ENCODE measurements around the gene SLC22A2. TPM values are rescaled to one million over a fixed set of nuclear protein-coding genes. Genes with fewer than 3 reads are reported as not detected.

The SLC22A2 gene
- total RNA-seq, 3 donors from 2014 or later, result not detected

DNA sequence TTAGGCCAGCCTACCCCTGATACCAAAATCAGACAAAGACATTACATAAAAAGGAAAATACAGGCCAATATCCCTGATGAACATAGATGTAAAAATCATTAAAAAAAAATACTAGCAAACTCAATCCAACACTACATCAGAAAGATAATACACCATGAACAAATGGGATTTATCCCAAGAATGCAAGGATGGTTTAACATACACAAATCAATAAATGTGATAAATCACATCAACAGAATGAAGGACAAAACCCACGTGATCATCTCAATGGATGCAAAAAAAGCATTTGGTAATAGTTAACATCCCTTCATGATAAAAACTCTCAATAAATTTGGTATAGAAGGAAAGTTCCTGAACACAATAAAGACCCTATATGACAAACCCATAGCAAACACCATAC, 63.8 kb downstream of the SLC22A2 start:
- TF ChIP-seq POLR2AphosphoS5 (IDR thresholded peaks at IDR 0.05) (no peak), POLR2A (IDR thresholded peaks at IDR 0.05) (no peak)
- TF ChIP-seq, protein P1, sequence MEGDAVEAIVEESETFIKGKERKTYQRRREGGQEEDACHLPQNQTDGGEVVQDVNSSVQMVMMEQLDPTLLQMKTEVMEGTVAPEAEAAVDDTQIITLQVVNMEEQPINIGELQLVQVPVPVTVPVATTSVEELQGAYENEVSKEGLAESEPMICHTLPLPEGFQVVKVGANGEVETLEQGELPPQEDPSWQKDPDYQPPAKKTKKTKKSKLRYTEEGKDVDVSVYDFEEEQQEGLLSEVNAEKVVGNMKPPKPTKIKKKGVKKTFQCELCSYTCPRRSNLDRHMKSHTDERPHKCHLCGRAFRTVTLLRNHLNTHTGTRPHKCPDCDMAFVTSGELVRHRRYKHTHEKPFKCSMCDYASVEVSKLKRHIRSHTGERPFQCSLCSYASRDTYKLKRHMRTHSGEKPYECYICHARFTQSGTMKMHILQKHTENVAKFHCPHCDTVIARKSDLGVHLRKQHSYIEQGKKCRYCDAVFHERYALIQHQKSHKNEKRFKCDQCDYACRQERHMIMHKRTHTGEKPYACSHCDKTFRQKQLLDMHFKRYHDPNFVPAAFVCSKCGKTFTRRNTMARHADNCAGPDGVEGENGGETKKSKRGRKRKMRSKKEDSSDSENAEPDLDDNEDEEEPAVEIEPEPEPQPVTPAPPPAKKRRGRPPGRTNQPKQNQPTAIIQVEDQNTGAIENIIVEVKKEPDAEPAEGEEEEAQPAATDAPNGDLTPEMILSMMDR (IDR thresholded peaks at IDR 0.05), result no peak
- H3K4me3 ChIP-seq, result no peak overlapping the region
- intact Hi-C loops (cut with DNase I; ENCODE audit: low total_unique reads), result no loop called here
- DNase-seq (ENCODE audit: low spot score in 2 of 2), result no peak
- H3K27me3 ChIP-seq, result no peaks in the 10 kb centered on the region
- H3K4me1 ChIP-seq, result no peaks in the 10 kb centered on the region
- H3K36me3 ChIP-seq, result no peaks in the 10 kb centered on the region
- H3K27ac ChIP-seq, result no peak overlapping the region
- peaks cover 6 to 39% of the 10 kb centered on the region in 2 donors for H3K9me3 ChIP-seq

DNA sequence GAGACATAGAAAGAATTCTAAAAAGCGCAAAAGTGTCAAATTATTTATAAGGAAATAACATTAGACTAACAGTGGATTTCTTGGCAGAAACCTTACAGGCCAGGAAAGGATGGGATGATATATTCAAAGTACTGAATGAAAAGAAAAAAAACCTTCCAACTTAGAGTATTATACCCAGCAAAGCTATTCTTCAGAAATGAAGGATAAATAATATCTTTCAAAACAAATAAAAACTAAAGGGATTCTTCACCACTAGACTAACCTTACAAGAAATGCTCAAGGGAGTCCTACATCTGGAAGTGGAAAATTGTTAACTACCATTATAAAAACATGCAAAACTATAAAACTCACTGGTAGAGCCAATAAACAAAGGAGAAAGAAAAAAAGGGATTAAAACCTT, 65.8 kb downstream of the SLC22A2 start:
- Histone ChIP-seq H3K27me3 (no peaks in the 10 kb centered on the region), H3K4me3 (no peak overlapping the region), H3K4me1 (no peaks in the 10 kb centered on the region), H3K27ac (no peak overlapping the region), H3K9me3 (peaks cover 6 to 39% of the 10 kb centered on the region in 2 donors), H3K36me3 (no peaks in the 10 kb centered on the region)
- DNase-seq (ENCODE audit: low spot score in 2 of 2), result no peak
- intact Hi-C loops (cut with DNase I; ENCODE audit: low total_unique reads), result no loop called here
- no peak for TF ChIP-seq POLR2AphosphoS5 (IDR thresholded peaks at IDR 0.05)
- TF ChIP-seq, protein P1 (IDR thresholded peaks at IDR 0.05), result no peak
- no peak for TF ChIP-seq POLR2A (IDR thresholded peaks at IDR 0.05)

DNA sequence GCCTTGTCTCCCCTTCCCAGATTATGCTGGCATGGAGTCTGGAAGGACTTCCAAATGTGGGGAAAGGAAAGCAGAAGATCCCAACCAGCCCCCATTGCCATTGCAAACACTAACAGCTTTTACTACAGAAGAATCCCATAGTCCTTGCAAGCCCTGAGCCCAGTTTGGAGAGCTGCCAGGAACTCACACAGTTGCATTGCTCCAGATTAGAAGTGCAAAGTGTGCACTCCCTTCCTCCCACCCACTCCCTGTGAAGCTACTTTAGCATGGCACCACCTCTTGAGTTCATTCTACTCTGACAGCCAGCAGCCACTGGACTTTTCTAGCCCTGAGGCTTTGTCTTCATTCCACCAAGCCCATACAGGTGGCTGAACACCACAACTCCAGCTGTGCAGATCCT, 67.6 kb downstream of the SLC22A2 start:
- no peak for TF ChIP-seq POLR2AphosphoS5 (IDR thresholded peaks at IDR 0.05)
- TF ChIP-seq POLR2A (IDR thresholded peaks at IDR 0.05), result no peak
- TF ChIP-seq, protein P1 (IDR thresholded peaks at IDR 0.05), result no peak
- no peak for DNase-seq (ENCODE audit: low spot score in 2 of 2)
- Histone ChIP-seq H3K27ac (no peak overlapping the region), H3K9me3 (peaks cover 6 to 39% of the 10 kb centered on the region in 2 donors), H3K36me3 (no peaks in the 10 kb centered on the region), H3K4me3 (no peak overlapping the region), H3K27me3 (no peaks in the 10 kb centered on the region), H3K4me1 (no peaks in the 10 kb centered on the region)
- intact Hi-C loops (cut with DNase I; ENCODE audit: low total_unique reads), result no loop called here

DNA sequence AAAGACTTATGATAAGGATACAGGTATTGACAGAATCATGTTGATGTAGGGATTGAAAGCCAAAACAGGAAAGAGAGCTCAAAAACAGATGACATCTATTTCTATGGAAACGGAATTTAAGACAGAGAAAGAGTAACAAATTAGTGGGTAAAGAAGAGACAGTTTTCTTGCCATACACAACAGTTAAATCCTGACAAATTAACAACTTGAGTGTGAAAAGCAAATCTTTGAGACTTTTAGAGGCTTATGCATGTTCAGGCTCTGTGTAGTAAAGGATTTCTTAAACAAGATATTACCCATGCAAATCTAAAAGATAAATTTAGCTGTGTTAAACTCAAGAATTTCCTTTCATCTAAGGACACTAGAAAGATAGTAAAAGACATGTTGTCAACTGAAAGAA, 68.5 kb downstream of the SLC22A2 start:
- Histone ChIP-seq H3K4me1 (no peaks in the 10 kb centered on the region), H3K27ac (no peak overlapping the region), H3K4me3 (no peak overlapping the region), H3K27me3 (no peaks in the 10 kb centered on the region), H3K9me3 (peaks cover under 1 to 33% of the 10 kb centered on the region in 2 donors), H3K36me3 (no peaks in the 10 kb centered on the region)
- intact Hi-C loops (cut with DNase I; ENCODE audit: low total_unique reads), result no loop called here
- no peak for DNase-seq (ENCODE audit: low spot score in 2 of 2)
- TF ChIP-seq POLR2AphosphoS5 (IDR thresholded peaks at IDR 0.05), result no peak
- TF ChIP-seq, protein P1 (IDR thresholded peaks at IDR 0.05), result no peak
- no peak for TF ChIP-seq POLR2A (IDR thresholded peaks at IDR 0.05)

DNA sequence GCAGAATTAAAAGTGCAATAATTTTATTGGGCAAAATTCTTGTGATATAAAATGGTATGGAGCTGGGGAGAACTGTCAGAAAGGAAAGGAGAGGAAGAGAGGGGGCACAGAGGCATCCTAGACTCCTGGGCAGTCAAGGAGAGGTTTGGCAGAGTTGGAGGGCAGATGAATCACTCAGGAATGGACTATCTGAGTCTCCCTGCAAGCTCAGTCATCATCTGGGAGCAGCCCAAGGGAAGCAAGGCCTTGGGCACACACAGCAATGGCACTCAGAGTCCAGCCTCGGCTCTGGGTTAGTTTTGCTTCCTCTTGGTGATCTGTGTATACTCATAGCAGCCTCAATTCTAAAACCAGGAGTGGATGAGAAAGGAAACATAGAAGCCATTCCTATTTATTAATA, 69.8 kb downstream of the SLC22A2 start:
- Histone ChIP-seq H3K27me3 (no peaks in the 10 kb centered on the region), H3K36me3 (no peaks in the 10 kb centered on the region), H3K4me3 (no peak overlapping the region), H3K27ac (no peak overlapping the region), H3K9me3 (peaks cover 0 to 22% of the 10 kb centered on the region in 2 donors), H3K4me1 (no peaks in the 10 kb centered on the region)
- DNase-seq (ENCODE audit: low spot score in 2 of 2), result no peak
- TF ChIP-seq POLR2A (IDR thresholded peaks at IDR 0.05), result no peak
- TF ChIP-seq, protein P1 (IDR thresholded peaks at IDR 0.05), result no peak
- no peak for TF ChIP-seq POLR2AphosphoS5 (IDR thresholded peaks at IDR 0.05)
- intact Hi-C loops (cut with DNase I; ENCODE audit: low total_unique reads), result no loop called here
